ENCODE data around the gene PSMF1.

The PSMF1 gene

DNA sequence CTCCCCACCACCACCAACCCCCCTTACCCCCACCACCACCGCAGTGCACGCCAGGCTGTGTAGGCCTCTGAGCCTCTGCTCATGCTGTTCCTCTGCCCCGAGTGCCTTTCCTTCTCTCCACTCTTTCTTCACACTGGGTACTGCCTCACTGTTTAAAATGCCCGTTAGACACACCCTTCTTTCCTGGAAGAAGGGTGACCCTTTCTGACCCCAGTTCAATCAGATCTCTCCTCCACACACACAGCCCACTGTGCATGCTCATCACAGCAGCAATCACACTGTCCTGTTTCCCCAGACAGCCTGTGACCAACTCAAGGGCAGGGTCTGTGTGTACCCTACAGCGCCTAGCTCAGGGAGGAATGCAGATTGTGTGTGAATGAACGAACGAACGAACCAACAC lies 56.4 kb downstream of the PSMF1 start:
- no peak for TF ChIP-seq CTCF (IDR thresholded peaks at IDR 0.05; ENCODE audit: extremely low read depth, insufficient read depth, missing control alignments)
- in situ Hi-C loops (cut with MboI; ENCODE audit: low pct_unique_long_range_greater_than_20kb, low sequenced_read_pairs, unreplicated experiment) = no loop called here
- DNase-seq (ENCODE audit: low spot score) = no peak

GRCh38 chr20:1177680-1178079 lies 59.3 kb downstream of the PSMF1 start:
- no peak for DNase-seq (ENCODE audit: low spot score)
- in situ Hi-C loops (cut with MboI; ENCODE audit: low pct_unique_long_range_greater_than_20kb, low sequenced_read_pairs, unreplicated experiment) = no loop called here
- TF ChIP-seq CTCF (IDR thresholded peaks at IDR 0.05; ENCODE audit: extremely low read depth, insufficient read depth, missing control alignments) = peak; percentile 16

GRCh38 chr20:1178103-1178502 lies 59.7 kb downstream of the PSMF1 start:
- TF ChIP-seq CTCF (IDR thresholded peaks at IDR 0.05; ENCODE audit: extremely low read depth, insufficient read depth, missing control alignments) = no peak
- DNase-seq (ENCODE audit: low spot score) = no peak
- in situ Hi-C loops (cut with MboI; ENCODE audit: low pct_unique_long_range_greater_than_20kb, low sequenced_read_pairs, unreplicated experiment) = no loop called here

- DNase-seq (ENCODE audit: low spot score) = no peak
- TF ChIP-seq CTCF (IDR thresholded peaks at IDR 0.05; ENCODE audit: extremely low read depth, insufficient read depth, missing control alignments) = no peak
- in situ Hi-C loops (cut with MboI; ENCODE audit: low pct_unique_long_range_greater_than_20kb, low sequenced_read_pairs, unreplicated experiment) = no loop called here
These were observed 60.2 kb downstream of the PSMF1 start for GRCh38 chr20:1178623-1179022.

- no peak for TF ChIP-seq CTCF (IDR thresholded peaks at IDR 0.05; ENCODE audit: extremely low read depth, insufficient read depth, missing control alignments)
- in situ Hi-C loops (cut with MboI; ENCODE audit: low pct_unique_long_range_greater_than_20kb, low sequenced_read_pairs, unreplicated experiment) = no loop called here
- DNase-seq (ENCODE audit: low spot score) = no peak
These were observed 62.5 kb downstream of the PSMF1 start for GRCh38 chr20:1180949-1181348.

DNA sequence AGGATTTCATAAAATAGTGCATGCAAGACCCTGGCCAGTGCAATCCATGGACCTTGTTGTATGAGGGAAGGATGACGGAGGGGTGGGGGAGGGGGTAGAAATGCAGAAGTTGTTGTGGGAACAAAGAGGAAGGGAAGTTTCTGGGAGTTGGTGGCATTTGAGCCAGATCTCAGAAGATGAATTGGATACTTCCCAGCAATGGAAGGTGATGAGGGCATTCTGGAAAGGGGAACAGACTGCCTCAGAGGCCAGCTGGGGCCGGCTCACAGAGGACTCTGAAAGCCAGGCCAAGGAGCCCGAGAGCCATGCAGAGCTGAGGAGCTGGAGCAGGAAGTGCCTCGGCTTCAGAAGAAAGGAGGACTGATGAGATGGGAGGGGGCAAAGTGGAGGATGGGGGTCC lies 63.7 kb downstream of the PSMF1 start:
- DNase-seq (ENCODE audit: low spot score) = no peak
- no peak for TF ChIP-seq CTCF (IDR thresholded peaks at IDR 0.05; ENCODE audit: extremely low read depth, insufficient read depth, missing control alignments)
- in situ Hi-C loops (cut with MboI; ENCODE audit: low pct_unique_long_range_greater_than_20kb, low sequenced_read_pairs, unreplicated experiment) = no loop called here

DNA sequence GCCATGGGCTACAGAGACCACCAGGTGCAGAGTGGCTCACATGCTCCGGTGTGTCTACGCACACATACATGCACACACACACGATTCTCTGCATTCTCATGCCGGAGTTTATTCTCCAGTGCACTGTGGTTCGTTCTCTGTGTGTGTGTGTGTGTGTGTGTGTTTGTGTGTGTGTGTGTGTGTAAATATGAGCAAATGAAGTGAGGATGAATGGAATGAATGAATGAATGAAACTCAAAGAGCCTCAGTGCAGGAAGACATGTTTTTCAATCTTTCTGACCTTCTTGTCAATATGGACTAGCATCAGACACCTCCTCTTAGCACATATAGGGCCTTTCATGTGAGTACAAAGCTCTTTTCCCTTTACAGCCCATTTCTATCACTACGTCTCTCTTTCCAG lies 64.8 kb downstream of the PSMF1 start:
- no peak for DNase-seq (ENCODE audit: low spot score)
- TF ChIP-seq CTCF (IDR thresholded peaks at IDR 0.05; ENCODE audit: extremely low read depth, insufficient read depth, missing control alignments) = no peak
- in situ Hi-C loops (cut with MboI; ENCODE audit: low pct_unique_long_range_greater_than_20kb, low sequenced_read_pairs, unreplicated experiment) = no loop called here

Data from GM13977 (cell line).